Right lobe of liver (tissue), 6 donors: ENCODE measurements around the gene CLSTN1. TPM values are rescaled to one million over a fixed set of nuclear protein-coding genes. Genes with fewer than 3 reads are reported as not detected.
"Not testable (repeated sequence)": the region's sequence is repeated elsewhere in the genome, so short reads cannot be mapped to it uniquely, and the experiment has no call there.

Source experiments
- ATAC-seq, 4 donors: fragments of 200-7000 bp; cut with Tn5 transposase; one replicate each; pipeline ENCODE4 v1.9.1; 2020; ENCODE audit warnings: mild to moderate bottlenecking in 4 of 4, moderate library complexity in 4 of 4
- DNase-seq, 3 donors: peaks; one replicate each; pipeline ENCODE4 v3.0.0-alpha.2; 2020
- H3K27ac ChIP-seq, 3 donors: fragments of 200-600 bp; one replicate each; pipeline ENCODE4 v1.8.0; 2022
- H3K27me3 ChIP-seq, 2 donors: fragments of 200-600 bp; one replicate each; pipeline ENCODE4 v1.8.0; 2022
- H3K36me3 ChIP-seq, 4 donors: fragments of 200-600 bp; sonication (generic) in 1 of 4; one replicate each; pipeline versions ENCODE4 v1.5.1 to v1.8.0; 2017 to 2022; ENCODE audit warnings: control low read depth in 1 of 4
- H3K4me1 ChIP-seq, 4 donors: fragments of 200-600 bp; sonication (generic) in 1 of 4; one replicate each; pipeline versions ENCODE4 v1.5.1 to v1.8.0; 2017 to 2022; ENCODE audit warnings: control low read depth in 1 of 4
- H3K4me3 ChIP-seq, 3 donors: fragments of 200-600 bp; one replicate each; pipeline ENCODE4 v1.8.0; 2022
- H3K9me3 ChIP-seq, 4 donors: fragments of 200-600 bp; sonication (generic) in 1 of 4; one replicate each; pipeline versions ENCODE4 v1.5.1 to v1.8.0; 2017 to 2022; ENCODE audit warnings: control low read depth in 1 of 4
- POLR2A ChIP-seq: fragments of 450-650 bp; IDR thresholded peaks from one replicate; pipeline ENCODE4 v1.6.1; 2017; ENCODE audit warnings: antibody characterized with exemption, mild to moderate bottlenecking
- WGBS: methylation state at CpG from one replicate; pipeline ENCODE4 v1.1.6; 2018; ENCODE audit warnings: low coverage, low lambda C conversion rate; ENCODE audit not compliant: insufficient coverage; ENCODE audit errors: missing lambda C conversion rate; 5-methylcytosine and 5-hydroxymethylcytosine counted together
- intact Hi-C, 2 donors: fragments of 100-400 bp; cut with DNase I; formaldehyde crosslinking; loops; one replicate each; pipeline versions ENCODE4 v1.11.2 to v1.14.1; 2022
- total RNA-seq, 6 experiments: library from RNA; depleted of rRNA in 2 of 6; stranded (reverse); fragments of >200 nt in 2 of 6; fragmentation: NEBNext Ultra II Directional in 3 of 6; extraction: Animal tissue kit (Norgen Biotek cat#: 25700) in 3 of 6; gene quantifications; one replicate each; pipeline versions ENCODE4 v1.1.0 to v1.2.4, GENCODE V29; 2016 to 2023
- TF ChIP-seq, protein P1 (sequence below), 4 donors: fragments of 200-600 bp in 3 of 4; fragments of 450-650 bp in 1 of 4; IDR thresholded peaks; one replicate each; pipeline versions ENCODE4 v1.5.1 to v1.8.0; 2016 to 2022; ENCODE audit warnings: antibody characterized with exemption in 4 of 4, mild to moderate bottlenecking in 2 of 4
- donor health status: DM: no; HTN: yes; CAD: no.
- donor health status: DM: no; HTN: no; CAD: no.
- donor health status: DM: no; HTN: no; CAD: no.
- donor health status: DM: no; HTN: yes; CAD: no.
- donor health status: DM: no; HTN: yes; CAD: no.

Gene CLSTN1
- total RNA-seq, 6 experiments from 2014 or later, result 4.4 to 9.9 (median 8.3) TPM

DNA sequence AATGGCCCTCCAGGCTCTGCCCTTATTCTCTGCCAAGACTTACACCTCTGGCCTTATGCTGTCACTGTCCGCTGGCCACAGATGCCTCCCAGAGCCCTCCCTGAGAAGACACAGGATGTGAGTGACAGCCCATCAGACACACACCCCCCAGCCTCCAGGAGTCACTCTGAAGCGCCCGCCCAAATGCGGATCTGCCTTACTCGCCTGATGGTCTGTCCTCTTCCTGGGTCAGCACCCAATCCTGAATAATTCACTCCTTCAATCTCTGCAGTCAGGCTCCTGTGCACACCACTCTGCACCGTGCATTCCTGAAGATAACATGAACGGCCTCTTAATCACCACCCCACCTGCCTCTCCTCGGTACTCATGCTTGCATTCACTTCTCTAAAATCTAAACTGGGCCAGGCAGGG is 14.7 kb downstream of the CLSTN1 start:
- no peak for TF ChIP-seq POLR2A
- TF ChIP-seq, protein P1, sequence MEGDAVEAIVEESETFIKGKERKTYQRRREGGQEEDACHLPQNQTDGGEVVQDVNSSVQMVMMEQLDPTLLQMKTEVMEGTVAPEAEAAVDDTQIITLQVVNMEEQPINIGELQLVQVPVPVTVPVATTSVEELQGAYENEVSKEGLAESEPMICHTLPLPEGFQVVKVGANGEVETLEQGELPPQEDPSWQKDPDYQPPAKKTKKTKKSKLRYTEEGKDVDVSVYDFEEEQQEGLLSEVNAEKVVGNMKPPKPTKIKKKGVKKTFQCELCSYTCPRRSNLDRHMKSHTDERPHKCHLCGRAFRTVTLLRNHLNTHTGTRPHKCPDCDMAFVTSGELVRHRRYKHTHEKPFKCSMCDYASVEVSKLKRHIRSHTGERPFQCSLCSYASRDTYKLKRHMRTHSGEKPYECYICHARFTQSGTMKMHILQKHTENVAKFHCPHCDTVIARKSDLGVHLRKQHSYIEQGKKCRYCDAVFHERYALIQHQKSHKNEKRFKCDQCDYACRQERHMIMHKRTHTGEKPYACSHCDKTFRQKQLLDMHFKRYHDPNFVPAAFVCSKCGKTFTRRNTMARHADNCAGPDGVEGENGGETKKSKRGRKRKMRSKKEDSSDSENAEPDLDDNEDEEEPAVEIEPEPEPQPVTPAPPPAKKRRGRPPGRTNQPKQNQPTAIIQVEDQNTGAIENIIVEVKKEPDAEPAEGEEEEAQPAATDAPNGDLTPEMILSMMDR (IDR thresholded peaks at IDR 0.05), result no peak
- ATAC-seq (no peak), DNase-seq (no peak)
- Histone ChIP-seq H3K4me3 (no peak overlapping the region), H3K27me3 (no peaks in the 10 kb centered on the region), H3K4me1 (no peaks in the 10 kb centered on the region), H3K27ac (no peak overlapping the region), H3K36me3 (no peaks in the 10 kb centered on the region), H3K9me3 (no peaks in the 10 kb centered on the region)
- WGBS, result 58% methylated on average over 4 of the region's 8 CpGs
- intact Hi-C loops, result no loop called here

DNA sequence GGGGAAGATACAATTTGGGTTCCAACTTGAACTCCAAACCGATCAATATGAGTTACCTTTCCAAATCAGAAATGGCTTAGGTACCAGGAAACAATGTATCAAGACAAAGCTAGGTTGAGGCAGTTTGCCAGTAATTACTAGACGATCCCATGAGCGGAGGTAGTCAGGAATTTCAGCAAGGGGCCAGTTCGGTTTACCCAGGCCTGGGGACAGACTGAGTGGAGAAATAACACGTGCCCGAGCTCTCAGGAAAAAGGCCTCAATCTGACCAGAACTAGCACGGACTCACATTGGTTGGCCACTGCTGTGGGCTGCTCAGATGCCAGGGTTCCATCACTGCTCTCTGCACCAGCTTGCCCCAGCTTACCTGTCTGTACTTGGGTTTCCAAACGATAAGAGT is 15.3 kb downstream of the CLSTN1 start:
- DNase-seq, result no peak
- H3K4me1 ChIP-seq, result no peaks in the 10 kb centered on the region
- H3K27ac ChIP-seq, result no peak overlapping the region

DNA sequence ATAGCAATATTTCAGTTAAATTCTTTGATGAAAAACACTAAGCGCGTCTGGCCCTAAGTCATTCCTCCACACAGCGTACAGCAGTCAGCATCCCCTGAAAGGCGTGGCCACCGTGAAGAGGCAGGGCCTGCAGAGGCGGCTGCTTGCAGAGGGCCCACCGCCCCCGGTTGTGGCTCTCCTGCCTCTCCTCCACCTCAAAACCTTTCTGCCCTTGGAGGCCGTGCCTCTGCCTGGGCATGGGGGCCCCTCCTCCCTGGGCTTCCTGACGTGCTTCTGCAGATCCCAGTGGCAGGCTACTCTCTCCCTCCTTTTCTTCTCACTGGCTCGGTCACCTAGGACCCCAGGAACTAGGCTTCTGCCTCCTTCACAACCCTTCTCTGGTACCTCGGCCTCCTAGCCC is 16.2 kb downstream of the CLSTN1 start:
- Histone ChIP-seq H3K9me3 (no peaks in the 10 kb centered on the region), H3K27me3 (no peaks in the 10 kb centered on the region), H3K4me3 (no peak overlapping the region), H3K27ac (no peak overlapping the region), H3K4me1 (no peaks in the 10 kb centered on the region), H3K36me3 (no peaks in the 10 kb centered on the region)
- intact Hi-C loops, result no loop called here
- DNase-seq (no peak), ATAC-seq (no peak)
- WGBS, result 86% methylated on average over 7 of the region's 12 CpGs
- no peak for TF ChIP-seq POLR2A
- TF ChIP-seq, protein P1 (IDR thresholded peaks at IDR 0.05), result no peak

More for the DNA sequence above, 15.3 kb downstream of the CLSTN1 start:
- WGBS, result 78% methylated on average over 5 of the region's 8 CpGs
- TF ChIP-seq POLR2A, result no peak
- TF ChIP-seq, protein P1 (IDR thresholded peaks at IDR 0.05), result no peak
- H3K27me3 ChIP-seq, result no peaks in the 10 kb centered on the region
- H3K9me3 ChIP-seq, result no peaks in the 10 kb centered on the region
- no peaks in the 10 kb centered on the region for H3K36me3 ChIP-seq
- intact Hi-C loops, result no loop called here
- ATAC-seq, result peak in 1 of 4 donors; percentile 23
- H3K4me3 ChIP-seq, result no peak overlapping the region

DNA sequence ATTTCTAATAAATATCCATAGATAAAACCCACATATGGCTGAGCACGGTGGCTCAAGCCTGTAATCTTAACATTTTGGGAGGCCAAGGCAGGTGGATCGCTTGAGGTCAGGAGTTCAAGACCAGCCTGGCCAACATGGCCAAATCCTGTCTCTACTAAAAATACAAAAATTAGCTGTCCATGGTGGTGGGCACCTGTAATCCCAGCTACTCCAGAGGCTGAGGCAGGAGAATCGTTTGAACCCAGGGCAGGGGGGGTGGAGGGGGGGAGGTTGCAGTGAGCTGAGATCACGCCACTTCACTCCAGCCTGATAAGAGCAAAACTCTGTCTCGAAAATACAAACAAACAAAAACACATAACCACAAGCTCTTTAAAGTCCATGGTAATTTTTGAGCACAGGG is 17.8 kb downstream of the CLSTN1 start:
- ATAC-seq, H3K4me3 ChIP-seq, DNase-seq, H3K9me3 ChIP-seq, H3K27me3 ChIP-seq, H3K4me1 ChIP-seq, H3K27ac ChIP-seq, H3K36me3 ChIP-seq, intact Hi-C loops: not testable (repeated sequence)
- WGBS, result 90% methylated on average over 5 of the region's 5 CpGs

DNA sequence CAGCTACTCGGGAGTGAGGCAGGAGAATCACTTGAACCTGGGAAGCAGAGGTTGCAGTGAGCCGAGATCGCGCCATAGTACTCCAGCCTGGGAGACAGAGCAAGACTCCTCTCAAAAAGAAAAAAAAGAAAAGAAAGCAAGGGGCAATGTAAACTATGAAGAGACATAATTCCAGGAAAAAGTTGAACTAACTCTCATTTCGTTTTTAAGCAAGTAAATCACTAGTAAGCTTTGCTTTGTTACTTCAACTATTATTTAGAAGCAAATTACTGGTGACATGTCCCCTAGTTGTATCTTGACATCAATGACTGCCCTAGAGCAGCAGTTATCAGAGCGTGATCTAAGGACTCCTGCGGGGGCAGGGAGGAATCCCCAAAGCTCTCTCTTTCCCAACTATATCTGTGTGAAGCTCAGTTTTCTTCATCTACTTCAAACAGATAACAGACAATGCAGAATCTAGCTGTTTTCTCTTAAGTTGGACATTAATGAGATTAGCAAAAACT is 18.7 kb downstream of the CLSTN1 start:
- intact Hi-C loops, result no loop called here

DNA sequence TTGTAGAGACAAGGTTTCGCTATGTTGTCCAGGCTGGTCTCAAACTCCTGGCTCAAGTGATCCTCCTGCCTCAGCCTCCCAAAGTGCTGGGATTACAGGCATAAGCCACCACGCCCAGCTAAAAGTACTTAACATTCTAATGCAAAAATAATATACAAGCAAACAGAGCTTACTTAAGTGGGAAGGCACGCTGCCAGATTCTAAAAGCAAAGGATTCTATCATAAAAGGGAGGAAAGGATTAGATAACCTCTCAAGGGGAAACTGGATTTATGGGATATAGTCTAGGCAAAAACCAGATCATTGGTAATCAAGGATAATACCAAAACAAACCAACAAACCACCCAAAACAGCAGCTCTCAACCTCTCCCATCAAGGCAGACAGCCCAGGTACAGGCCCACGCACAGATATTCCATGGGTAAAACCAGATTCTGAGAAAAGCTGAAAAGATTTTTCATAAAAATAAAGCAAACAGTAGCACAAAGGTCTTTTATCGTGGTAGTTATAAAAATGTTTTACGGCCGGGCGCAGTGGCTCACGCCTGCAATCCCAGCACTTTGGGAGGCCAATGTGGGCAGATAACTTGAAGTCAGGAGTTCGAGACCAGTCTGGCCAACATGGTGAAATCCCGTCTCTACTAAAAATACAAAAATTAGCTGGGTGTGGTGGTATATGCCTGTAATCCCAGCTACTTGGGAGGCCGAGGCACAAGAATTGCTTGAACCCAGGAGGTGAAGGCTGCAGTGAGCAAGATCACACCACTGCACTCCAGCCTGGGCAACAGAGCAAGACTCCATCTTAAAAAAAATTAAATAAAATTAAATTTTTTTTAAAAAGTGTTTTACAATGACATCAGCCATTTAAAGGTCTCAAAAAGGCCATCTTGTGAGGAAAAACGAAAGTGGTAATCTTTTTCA is 20.5 kb downstream of the CLSTN1 start:
- H3K4me3 ChIP-seq, H3K4me1 ChIP-seq, H3K27ac ChIP-seq, H3K36me3 ChIP-seq, H3K27me3 ChIP-seq, DNase-seq, ATAC-seq, H3K9me3 ChIP-seq, intact Hi-C loops: not testable (repeated sequence)
- WGBS, result 89% methylated on average over 13 of the region's 13 CpGs

More for the DNA sequence above, 18.7 kb downstream of the CLSTN1 start:
- Histone ChIP-seq H3K36me3 (no peaks in the 10 kb centered on the region), H3K9me3 (no peaks in the 10 kb centered on the region), H3K4me3 (no peak overlapping the region), H3K27ac (no peak overlapping the region), H3K27me3 (no peaks in the 10 kb centered on the region), H3K4me1 (no peaks in the 10 kb centered on the region)
- TF ChIP-seq POLR2A, result no peak
- TF ChIP-seq, protein P1 (IDR thresholded peaks at IDR 0.05), result no peak
- ATAC-seq, result no peak
- no peak for DNase-seq
- 83% methylated on average over 7 of the region's 7 CpGs for WGBS
